ELF-1 (cell line): Measurements from ENCODE around the gene CSNK1G2.

Experiments
- DNase-seq: peaks from one replicate; pipeline ENCODE4 v3.0.0-alpha.2; 2016; ENCODE audit warnings: low read depth, low spot score

The CSNK1G2 gene

GRCh38 chr19:1918975-1919374, 22.0 kb upstream of the CSNK1G2 start:
- no peak for DNase-seq

- DNase-seq: no peak
These were observed 20.3 kb upstream of the CSNK1G2 start for GRCh38 chr19:1920644-1921043.

GRCh38 chr19:1921326-1921725, 19.6 kb upstream of the CSNK1G2 start:
- no peak for DNase-seq

- no peak for DNase-seq
These were observed 19.1 kb upstream of the CSNK1G2 start for GRCh38 chr19:1921825-1922224.

- DNase-seq: no peak
These were observed 18.2 kb upstream of the CSNK1G2 start for GRCh38 chr19:1922803-1923202.

GRCh38 chr19:1923319-1923718, 17.7 kb upstream of the CSNK1G2 start:
- DNase-seq: no peak

- no peak for DNase-seq
These were observed 16.5 kb upstream of the CSNK1G2 start for GRCh38 chr19:1924320-1924961.

GRCh38 chr19:1925544-1925943, 15.4 kb upstream of the CSNK1G2 start:
- DNase-seq: no peak

- DNase-seq: peak; percentile 87
These were observed 11.8 kb upstream of the CSNK1G2 start for GRCh38 chr19:1929021-1929742.

GRCh38 chr19:1931445-1931844, 9.5 kb upstream of the CSNK1G2 start:
- no peak for DNase-seq

- DNase-seq: no peak
These were observed 8.6 kb upstream of the CSNK1G2 start for GRCh38 chr19:1932395-1932794.

GRCh38 chr19:1933244-1933643, 7.7 kb upstream of the CSNK1G2 start:
- DNase-seq: no peak

GRCh38 chr19:1933942-1934341, 7.0 kb upstream of the CSNK1G2 start:
- DNase-seq: no peak

- peak; percentile 33 for DNase-seq
These were observed 5.3 kb upstream of the CSNK1G2 start for GRCh38 chr19:1935484-1936208.

- no peak for DNase-seq
These were observed 4.5 kb upstream of the CSNK1G2 start for GRCh38 chr19:1936430-1936829.

GRCh38 chr19:1936916-1937610, 3.9 kb upstream of the CSNK1G2 start:
- DNase-seq: no peak

- DNase-seq: peak; percentile 20
These were observed 2.9 kb upstream of the CSNK1G2 start for GRCh38 chr19:1938071-1938470.

GRCh38 chr19:1942078-1942933, 1.3 kb downstream of the CSNK1G2 start:
- peak; percentile 92 for DNase-seq

GRCh38 chr19:1942934-1943555, 2.1 kb downstream of the CSNK1G2 start:
- peak; percentile 24 for DNase-seq

GRCh38 chr19:1943661-1944087, 2.7 kb downstream of the CSNK1G2 start:
- peak; percentile 55 for DNase-seq
